ENCODE measurements around the gene ACBD6.

GRCh38 chr1:180311011-180311730 is 191.2 kb downstream of the ACBD6 start:
- TF ChIP-seq CTCF (IDR thresholded peaks at IDR 0.05) (no peak), POLR2A (IDR thresholded peaks at IDR 0.05) (no peak), POLR2AphosphoS5 (IDR thresholded peaks at IDR 0.05) (no peak), EP300 (IDR thresholded peaks at IDR 0.05) (no peak)

Data from stomach (tissue), 4 donors.